SK-N-SH (cell line): Measurements from ENCODE around the gene FAM114A1.

Experiments
- EP300 ChIP-seq, 2 experiments: IDR thresholded peaks; 2 replicates each; pipeline versions ENCODE4 v1.4.0 to v1.6.1; 2012; ENCODE audit warnings: borderline replicate concordance in 1 of 2, low read depth in 1 of 2, low read length in 1 of 2
- FOSL2 ChIP-seq: IDR thresholded peaks from 2 replicates; pipeline ENCODE4 v1.4.0; 2012; ENCODE audit warnings: low read depth, mild to moderate bottlenecking, moderate library complexity, borderline replicate concordance
- NRF1 ChIP-seq: IDR thresholded peaks from 2 replicates; pipeline ENCODE4 v1.6.1; 2012; ENCODE audit warnings: low read depth, mild to moderate bottlenecking, low read length
- POLR2AphosphoS5 ChIP-seq: IDR thresholded peaks from 2 replicates; pipeline ENCODE4 v1.6.1; 2012; ENCODE audit warnings: low read depth, low read length
- RAD21 ChIP-seq: IDR thresholded peaks from 2 replicates; pipeline ENCODE4 v1.6.1; 2012; ENCODE audit warnings: mild to moderate bottlenecking, low read length
- RCOR1 ChIP-seq: fragments of 150-350 bp; IDR thresholded peaks from 2 replicates; pipeline ENCODE4 v1.6.1; 2017; ENCODE audit warnings: antibody characterized with exemption, low read length
- RFX5 ChIP-seq: IDR thresholded peaks from 2 replicates; pipeline ENCODE4 v1.6.1; 2012; ENCODE audit warnings: mild to moderate bottlenecking, improper control_type of control experiment, low read length
- SIN3A ChIP-seq: IDR thresholded peaks from 2 replicates; pipeline ENCODE4 v1.6.1; 2012; ENCODE audit warnings: low read depth, mild to moderate bottlenecking, low read length, moderate library complexity, borderline replicate concordance
- SMC3 ChIP-seq: IDR thresholded peaks from 2 replicates; pipeline ENCODE4 v1.6.1; 2012; ENCODE audit warnings: low read depth, low read length, improper control_type of control experiment
- TAF1 ChIP-seq: IDR thresholded peaks from 2 replicates; pipeline ENCODE4 v1.6.1; 2012; ENCODE audit warnings: low read depth, mild to moderate bottlenecking, low read length, moderate library complexity, borderline replicate concordance
- YY1 ChIP-seq: IDR thresholded peaks from 2 replicates; pipeline ENCODE4 v1.4.0; 2012; ENCODE audit warnings: low read depth, mild to moderate bottlenecking
- TF ChIP-seq, protein P1 (sequence below): fragments of 200-600 bp; sonication (generic); IDR thresholded peaks from 2 replicates; pipeline ENCODE4 v1.6.1; 2017; ENCODE audit warnings: antibody characterized with exemption, mild to moderate bottlenecking, moderate library complexity
- TF ChIP-seq, protein P2 (sequence below): IDR thresholded peaks from 2 replicates; pipeline ENCODE4 v1.6.1; 2012; ENCODE audit warnings: mild to moderate bottlenecking, low read depth, low read length, moderate library complexity
- TF ChIP-seq, protein P3 (sequence below): IDR thresholded peaks from 2 replicates; pipeline ENCODE4 v1.4.0; 2012; ENCODE audit warnings: low read depth, borderline replicate concordance

DNA sequence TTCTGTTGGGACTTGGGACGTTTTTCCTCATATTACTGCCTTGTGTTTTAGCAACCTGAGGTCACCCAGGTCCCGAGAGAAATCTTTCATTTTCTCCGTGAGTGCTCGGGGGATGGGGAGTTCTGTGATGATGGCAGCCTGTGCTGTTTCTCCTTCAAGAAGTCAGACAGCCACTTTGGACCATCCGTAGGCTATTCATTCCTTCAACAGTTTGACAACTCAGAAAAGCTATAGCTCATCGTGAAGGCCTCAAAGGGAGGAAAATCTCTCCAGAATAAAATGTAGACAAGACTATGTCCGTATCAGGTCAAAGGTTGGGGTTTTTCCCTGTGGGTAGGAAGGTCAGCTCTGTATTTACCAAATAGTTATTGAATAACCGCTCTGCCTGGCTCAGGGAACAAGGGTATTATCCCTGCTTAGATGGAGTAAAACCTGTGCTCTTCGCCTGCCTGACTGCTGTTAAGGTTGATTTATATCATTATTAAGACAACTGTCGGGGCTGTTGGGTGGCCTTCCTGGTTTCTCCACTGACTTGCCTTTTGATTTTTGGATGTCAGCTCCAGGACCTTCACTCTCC, 36.6 kb downstream of the FAM114A1 start:
- TF ChIP-seq, protein P1, sequence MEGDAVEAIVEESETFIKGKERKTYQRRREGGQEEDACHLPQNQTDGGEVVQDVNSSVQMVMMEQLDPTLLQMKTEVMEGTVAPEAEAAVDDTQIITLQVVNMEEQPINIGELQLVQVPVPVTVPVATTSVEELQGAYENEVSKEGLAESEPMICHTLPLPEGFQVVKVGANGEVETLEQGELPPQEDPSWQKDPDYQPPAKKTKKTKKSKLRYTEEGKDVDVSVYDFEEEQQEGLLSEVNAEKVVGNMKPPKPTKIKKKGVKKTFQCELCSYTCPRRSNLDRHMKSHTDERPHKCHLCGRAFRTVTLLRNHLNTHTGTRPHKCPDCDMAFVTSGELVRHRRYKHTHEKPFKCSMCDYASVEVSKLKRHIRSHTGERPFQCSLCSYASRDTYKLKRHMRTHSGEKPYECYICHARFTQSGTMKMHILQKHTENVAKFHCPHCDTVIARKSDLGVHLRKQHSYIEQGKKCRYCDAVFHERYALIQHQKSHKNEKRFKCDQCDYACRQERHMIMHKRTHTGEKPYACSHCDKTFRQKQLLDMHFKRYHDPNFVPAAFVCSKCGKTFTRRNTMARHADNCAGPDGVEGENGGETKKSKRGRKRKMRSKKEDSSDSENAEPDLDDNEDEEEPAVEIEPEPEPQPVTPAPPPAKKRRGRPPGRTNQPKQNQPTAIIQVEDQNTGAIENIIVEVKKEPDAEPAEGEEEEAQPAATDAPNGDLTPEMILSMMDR: no peak
- TF ChIP-seq RFX5: no peak
- TF ChIP-seq SMC3: no peak
- TF ChIP-seq, protein P2, sequence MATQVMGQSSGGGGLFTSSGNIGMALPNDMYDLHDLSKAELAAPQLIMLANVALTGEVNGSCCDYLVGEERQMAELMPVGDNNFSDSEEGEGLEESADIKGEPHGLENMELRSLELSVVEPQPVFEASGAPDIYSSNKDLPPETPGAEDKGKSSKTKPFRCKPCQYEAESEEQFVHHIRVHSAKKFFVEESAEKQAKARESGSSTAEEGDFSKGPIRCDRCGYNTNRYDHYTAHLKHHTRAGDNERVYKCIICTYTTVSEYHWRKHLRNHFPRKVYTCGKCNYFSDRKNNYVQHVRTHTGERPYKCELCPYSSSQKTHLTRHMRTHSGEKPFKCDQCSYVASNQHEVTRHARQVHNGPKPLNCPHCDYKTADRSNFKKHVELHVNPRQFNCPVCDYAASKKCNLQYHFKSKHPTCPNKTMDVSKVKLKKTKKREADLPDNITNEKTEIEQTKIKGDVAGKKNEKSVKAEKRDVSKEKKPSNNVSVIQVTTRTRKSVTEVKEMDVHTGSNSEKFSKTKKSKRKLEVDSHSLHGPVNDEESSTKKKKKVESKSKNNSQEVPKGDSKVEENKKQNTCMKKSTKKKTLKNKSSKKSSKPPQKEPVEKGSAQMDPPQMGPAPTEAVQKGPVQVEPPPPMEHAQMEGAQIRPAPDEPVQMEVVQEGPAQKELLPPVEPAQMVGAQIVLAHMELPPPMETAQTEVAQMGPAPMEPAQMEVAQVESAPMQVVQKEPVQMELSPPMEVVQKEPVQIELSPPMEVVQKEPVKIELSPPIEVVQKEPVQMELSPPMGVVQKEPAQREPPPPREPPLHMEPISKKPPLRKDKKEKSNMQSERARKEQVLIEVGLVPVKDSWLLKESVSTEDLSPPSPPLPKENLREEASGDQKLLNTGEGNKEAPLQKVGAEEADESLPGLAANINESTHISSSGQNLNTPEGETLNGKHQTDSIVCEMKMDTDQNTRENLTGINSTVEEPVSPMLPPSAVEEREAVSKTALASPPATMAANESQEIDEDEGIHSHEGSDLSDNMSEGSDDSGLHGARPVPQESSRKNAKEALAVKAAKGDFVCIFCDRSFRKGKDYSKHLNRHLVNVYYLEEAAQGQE: no peak
- no peak for TF ChIP-seq YY1
- TF ChIP-seq POLR2AphosphoS5: no peak
- no peak for TF ChIP-seq TAF1
- TF ChIP-seq, protein P3, sequence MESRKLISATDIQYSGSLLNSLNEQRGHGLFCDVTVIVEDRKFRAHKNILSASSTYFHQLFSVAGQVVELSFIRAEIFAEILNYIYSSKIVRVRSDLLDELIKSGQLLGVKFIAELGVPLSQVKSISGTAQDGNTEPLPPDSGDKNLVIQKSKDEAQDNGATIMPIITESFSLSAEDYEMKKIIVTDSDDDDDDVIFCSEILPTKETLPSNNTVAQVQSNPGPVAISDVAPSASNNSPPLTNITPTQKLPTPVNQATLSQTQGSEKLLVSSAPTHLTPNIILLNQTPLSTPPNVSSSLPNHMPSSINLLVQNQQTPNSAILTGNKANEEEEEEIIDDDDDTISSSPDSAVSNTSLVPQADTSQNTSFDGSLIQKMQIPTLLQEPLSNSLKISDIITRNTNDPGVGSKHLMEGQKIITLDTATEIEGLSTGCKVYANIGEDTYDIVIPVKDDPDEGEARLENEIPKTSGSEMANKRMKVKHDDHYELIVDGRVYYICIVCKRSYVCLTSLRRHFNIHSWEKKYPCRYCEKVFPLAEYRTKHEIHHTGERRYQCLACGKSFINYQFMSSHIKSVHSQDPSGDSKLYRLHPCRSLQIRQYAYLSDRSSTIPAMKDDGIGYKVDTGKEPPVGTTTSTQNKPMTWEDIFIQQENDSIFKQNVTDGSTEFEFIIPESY: no peak
- no peak for TF ChIP-seq EP300 (IDR thresholded peaks at IDR 0.05; ENCODE audit: borderline replicate concordance in 1 of 2, low read depth in 1 of 2, low read length in 1 of 2)
- no peak for TF ChIP-seq NRF1
- no peak for TF ChIP-seq RCOR1
- TF ChIP-seq RAD21: no peak
- TF ChIP-seq SIN3A: no peak
- TF ChIP-seq FOSL2: no peak
